GM18526 (cell line): Measurements from ENCODE around the gene ADAM33.

Source experiments
- POLR2A ChIP-seq: IDR thresholded peaks from 3 replicates; pipeline ENCODE4 v1.6.1; 2011; ENCODE audit not compliant: insufficient read length; ENCODE audit errors: extremely low read depth

ADAM33 gene

DNA sequence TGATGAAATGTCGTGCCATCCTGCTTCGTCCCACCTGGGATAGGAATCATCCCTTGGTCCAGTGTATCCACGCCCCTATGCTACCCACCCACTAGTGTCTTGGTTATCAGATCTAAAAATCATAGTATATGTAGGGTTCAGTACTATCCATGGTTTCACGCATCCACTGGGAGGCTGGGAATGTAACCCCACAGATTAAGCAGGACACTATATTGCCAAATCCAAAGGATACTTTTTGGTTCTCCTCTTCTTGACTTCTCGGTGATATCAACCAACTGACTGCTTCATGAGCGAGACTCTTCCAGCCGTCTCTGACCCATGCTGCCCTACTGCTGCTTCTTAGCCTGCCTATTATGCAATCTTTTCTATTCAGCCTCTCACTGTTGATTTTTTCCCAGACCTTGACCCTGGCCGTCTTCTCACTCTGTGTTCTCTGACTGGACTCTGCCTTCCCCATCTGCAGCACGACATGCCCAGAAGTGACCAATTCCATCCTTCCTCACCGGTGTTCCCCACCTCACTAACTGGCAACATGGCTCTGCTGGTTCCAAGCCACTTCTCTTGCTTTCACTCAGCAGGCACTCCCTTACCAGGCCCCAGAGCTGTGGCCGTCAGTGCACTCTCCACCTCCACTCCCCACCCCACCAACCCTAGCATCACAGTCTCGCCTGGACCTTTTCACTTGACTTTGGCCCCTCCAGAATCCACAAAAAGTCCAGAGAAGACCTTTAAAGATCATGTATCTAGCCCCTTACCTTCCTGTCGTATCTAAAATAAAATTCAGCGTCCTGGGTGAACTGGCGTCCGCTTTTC is 53.1 kb downstream of the ADAM33 start:
- TF ChIP-seq POLR2A: no peak

DNA sequence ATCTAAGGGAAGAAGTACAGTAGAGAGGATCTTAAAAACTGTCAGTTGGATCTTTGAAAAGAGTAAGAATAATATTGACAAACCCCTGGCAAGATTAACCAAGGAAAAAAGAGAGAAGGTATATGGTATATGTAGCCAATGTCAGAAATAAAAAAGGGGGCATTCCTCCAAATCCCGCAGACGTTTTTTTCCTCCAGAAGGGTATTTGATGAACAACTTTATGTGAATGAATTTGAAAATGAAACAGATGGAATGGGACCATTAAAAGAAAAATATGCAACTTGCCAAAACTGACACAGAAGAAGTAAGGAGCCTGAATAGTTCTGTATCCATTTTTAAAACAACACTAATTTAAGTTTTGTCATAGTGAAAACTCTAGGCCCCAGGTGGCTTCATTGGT is 54.3 kb downstream of the ADAM33 start:
- no peak for TF ChIP-seq POLR2A

DNA sequence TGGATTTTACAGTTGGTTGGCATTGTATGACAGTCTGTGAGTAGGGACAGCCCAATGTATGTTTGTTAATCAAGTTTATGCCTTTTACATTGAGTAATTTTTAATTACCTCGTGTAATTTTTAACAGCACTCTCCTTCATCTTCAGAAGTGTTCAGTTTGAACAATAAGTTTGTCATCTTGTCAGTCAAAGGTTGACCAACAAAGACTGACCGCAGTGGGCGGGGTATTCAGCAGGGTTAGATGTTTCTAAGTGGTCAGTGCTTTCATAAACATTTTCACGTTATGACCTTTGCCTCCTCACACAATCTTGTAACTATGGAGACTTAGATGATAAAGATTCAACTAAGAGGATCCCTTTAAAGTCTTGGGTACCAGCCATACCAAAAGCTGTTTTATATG is 59.4 kb downstream of the ADAM33 start:
- TF ChIP-seq POLR2A: no peak

DNA sequence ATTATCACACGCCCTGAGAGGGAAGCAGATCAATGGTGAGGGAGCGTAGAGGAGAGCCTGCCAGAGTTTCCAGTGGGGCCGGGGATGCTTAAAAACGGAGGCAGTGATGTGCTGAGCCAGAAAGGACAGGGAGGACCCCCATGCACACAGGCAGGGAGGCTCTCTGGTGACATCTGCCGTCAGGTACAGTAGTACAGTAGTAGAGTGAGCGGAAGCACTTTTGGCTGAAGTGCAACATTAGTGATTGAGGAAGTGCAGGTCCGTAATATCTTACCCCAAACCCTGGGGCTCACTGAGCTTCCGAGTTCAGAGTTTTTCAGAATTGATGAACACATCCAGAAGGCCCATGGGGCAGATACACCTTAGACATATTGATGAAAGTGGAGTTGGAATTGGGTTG is 60.7 kb downstream of the ADAM33 start:
- TF ChIP-seq POLR2A: no peak
